Measurements from ENCODE around the gene MAK.
A peak's percentile ranks its signal among the peaks of the same experiment; 100 is the strongest.
"Not testable (repeated sequence)": the region's sequence is repeated elsewhere in the genome, so short reads cannot be mapped to it uniquely, and the experiment has no call there.

MAK gene

DNA sequence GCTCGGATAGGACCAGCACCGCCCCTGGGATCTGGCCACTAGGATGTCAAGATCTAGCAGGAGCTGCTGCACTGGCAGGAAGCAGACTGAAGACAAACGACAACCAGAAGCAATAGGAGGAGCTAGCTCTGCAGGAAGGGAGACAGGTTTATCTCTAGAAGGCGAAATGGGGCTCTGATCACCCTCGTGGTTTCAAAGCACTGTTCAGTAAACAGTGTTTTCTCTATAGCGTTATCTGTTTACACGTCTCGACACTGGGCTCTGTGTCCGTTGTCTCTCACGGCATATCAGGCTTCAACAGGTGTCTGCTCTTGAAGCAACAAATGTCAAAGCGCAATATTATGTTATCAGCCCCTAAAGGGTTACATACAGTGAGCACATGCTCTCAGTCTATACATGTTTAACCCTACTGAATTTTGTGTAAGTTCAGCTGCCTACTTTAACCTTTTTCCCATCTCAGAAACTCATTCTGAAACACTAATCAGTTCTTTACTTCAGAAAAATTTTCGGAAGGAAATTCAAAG, 66.9 kb downstream of the MAK start:
- DNase-seq = no peak

DNA sequence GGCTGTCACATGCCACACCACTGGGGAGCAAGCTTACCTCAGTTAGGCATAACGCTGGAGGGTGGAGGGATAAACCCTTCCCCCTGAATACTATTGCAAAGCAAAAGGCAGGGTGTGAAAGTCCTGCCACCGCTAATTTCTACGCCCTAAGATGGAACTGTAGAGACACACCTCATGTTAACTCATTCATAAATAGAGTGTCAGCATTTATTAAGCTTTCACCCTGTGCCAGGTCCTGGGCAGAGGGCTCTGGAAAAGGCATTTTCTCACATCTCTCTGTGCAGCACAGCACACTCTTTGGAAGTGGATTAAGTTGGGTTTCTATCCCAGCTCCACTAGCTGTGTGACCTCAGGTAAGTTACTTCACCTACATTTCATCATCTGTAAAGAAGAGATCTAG, 68.9 kb downstream of the MAK start:
- no peak for DNase-seq

DNA sequence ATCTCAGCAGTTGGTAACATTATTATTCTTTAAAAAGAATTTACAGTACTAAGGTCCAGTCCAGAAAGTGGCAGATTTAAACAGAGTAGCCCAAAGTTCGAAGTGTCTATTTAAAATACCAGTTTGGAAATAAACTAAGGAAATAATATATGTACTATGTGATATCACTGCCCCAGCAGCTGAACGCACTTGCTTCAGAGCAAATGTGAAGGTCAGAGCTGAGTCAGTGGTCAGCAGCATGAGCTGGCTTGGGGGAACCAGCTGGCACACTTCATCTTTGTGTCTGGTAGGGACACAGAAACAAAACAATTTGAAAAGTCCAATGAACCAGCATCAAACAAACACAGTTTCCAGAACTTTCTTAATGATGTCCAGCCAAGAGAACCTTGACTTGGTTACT, 75.3 kb downstream of the MAK start:
- DNase-seq = no peak

DNA sequence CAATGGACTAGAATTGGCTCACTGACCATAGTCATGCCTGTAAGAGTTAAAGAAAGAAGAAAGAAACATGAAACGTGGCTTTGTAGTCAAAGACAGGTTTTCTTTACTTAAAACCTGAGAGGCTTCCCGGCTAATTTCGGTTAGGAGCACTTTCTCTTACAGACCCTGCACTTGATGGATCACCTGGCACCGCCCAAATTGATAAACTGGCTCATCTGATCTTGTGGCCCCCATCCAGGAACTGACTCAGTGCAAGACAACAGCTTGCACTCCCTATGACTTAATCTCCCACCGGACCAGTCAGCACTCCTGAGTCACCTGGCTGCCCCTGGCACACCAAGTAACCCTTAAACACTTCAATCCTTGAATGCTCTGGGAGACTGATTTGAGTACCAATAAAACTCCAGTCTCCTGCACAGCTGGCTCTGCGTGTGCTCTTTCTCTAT, 78.4 kb downstream of the MAK start:
- peak; percentile 99 for DNase-seq

DNA sequence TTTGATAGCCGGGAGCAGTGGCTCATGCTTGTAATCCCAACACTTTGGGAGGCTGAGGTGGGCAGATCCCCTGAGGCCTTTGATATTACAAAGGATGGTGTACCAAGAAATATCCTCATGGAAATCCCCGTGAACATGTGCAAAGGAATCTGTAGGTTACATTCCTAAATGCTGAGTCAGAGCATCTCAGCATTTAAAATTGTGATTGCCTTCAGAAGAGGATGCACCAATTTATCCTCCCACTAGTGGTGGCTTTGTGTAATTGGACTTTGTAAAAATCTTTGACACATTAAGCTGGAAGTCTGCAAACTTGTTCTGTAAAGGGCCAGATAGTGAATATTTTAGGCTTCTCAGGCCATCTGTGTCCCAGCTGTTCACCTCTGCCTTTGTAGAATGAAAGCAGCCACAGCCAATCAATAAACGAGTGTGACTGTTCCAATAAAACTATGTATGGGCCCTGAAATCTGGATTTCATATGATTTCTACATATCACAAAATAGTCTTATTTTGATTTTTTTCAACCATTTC, 79.0 kb downstream of the MAK start:
- DNase-seq = peak; percentile 97

DNA sequence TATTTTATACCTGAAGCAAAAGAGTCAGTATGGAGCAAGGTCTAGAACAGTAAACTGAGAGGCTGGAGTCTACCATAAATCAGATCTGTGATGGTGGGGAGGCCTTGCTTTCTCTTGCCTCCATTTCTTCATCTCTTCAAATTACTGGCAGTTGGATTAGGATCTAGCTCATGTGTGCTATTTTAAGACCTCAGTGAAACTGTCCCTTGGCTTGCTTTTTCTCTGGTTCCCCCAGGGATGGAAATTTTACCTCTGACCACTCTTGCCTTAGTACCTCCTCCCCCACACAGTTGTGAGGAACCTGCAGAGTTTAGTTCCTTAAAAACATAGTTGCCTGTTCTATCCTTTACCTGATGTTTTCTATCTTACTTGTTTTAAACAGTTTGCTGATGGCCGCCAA, 82.3 kb downstream of the MAK start:
- no peak for DNase-seq

DNA sequence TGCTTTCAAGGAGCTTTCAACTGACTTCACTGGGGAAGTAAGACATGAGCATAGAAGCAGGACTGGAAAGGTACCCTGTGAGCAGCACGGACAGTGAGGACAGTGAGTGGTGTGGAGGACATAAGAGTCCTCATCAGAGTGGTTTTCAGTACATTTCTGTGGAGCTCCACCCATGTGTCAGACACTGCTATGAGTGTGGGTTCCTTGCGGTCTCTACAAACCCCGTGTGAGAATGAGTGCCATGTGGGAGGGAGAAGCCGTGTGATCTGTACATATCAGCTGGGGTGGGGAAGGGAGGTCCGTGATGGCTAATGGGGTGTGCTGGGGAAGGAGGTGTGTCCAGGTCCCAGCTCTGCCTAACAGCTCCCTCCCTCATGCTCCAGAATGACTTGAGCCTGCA, 86.6 kb downstream of the MAK start:
- peak; percentile 9 for DNase-seq

DNA sequence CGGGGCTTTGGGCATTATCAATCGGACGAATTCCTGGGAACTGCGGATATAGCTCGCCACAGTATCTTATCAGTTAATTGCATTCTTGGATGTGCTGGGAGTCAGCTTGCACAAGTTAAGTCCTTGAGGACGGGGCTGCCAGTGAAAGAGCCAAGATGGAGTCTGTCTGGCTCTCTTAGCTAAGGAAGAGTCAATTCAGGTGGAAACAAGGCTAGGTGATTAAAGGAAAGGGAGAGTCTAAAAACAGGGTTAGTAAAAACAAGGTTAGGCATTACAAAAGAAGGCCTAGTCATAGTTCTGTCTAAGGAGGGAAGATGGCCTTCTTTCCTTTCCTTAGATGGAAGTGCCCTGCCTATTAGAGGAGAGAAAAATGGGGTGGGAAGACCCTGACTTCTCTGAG, 87.8 kb downstream of the MAK start:
- not testable (repeated sequence) for DNase-seq

DNA sequence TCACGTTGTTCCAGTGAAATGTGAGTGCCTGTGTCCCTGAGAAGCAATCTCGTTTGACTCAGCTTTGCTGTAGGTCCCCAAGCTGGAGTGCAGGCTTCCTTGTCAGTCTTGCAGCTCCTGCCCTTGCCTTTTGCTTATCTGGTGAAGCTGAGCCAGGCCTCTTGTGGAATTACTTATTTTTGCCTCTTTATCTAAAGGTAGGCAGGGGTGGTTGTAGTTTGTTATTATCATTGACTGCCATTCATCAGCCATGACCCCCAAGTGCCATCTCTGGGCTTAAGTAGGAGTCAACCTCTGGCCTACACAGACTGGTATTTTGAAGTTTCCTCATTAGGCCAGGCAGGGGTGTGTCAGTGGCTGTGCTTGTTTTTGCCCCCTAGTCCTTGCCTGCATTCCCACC, 88.6 kb downstream of the MAK start:
- peak; percentile 8 for DNase-seq

DNA sequence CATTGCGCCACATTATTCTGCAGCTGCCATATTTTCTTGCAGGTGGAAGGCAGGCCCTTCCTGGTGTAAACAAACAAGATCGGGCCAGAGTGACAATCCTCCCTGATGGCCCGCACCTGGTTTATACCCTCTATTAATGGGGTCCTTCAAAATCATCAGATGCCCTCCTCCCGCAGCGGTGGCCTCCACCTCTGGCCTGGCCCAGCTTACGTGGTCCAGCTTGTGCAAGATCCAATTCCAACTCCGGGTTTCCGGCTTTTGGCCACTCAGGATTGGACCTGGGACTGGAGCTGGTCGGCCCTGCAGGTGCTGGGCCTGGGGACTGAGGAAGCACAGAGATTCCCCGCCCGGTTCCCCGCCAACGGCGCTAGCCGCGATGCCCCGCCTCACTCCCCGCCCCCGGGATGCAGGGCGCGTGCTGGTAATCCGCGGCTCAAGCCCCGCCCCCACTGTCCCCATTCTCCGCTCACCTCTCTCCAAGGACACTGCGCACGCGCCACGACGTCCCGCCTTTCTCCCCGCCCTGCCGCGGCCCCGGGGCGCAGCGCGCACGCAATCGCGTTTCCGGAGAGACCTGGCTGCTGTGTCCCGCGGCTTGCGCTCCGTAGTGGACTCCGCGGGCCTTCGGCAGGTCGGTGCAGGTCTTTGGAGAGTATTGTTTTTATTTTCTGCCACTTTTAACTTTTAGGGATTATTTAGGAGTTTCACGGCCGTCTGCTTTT, 90.9 kb downstream of the MAK start, which contains the start of gene TMEM14B:
Gene TMEM14B (plus strand): TSS at position 555 of the 722 bp plus-strand sequence. CDS start 1,441 bp downstream, outside the sequence.
- peak; percentile 94 for DNase-seq

DNA sequence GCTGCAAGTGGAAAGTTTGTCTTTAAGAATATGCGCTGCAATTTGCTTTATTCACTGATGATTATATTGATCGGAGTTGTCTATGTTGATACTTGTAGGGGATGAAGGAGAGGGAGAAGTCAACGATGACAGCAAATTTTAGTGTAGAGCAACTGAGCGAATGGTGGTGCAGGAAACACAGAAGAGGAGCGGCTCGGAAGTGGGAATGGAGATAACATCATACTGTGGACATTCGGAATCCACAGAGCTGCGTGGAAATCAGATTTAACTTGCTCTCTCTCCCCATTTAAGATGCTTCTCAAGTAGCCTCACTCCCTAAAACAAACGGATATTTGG, 91.5 kb downstream of the MAK start:
- DNase-seq = no peak

DNA sequence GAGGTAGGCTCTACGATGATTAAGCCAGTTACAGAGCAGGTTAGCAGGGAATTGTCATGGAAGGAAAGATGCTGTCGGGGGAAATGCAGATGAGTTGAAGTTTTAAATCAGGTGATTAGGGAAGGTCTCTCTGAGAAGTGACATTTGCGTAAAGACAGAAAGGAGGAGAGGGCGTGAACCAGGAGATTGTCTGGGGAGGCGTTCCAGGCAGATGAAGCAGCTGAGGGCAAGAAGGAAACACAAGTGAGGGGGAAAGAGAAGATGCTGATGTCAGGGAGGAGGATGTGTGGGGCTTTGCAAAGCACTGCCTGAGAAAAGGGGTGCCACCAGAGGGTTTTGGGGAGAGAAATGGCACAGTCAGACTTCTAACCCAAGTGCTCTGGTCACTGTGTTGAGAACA, 93.2 kb downstream of the MAK start:
- no peak for DNase-seq

DNA sequence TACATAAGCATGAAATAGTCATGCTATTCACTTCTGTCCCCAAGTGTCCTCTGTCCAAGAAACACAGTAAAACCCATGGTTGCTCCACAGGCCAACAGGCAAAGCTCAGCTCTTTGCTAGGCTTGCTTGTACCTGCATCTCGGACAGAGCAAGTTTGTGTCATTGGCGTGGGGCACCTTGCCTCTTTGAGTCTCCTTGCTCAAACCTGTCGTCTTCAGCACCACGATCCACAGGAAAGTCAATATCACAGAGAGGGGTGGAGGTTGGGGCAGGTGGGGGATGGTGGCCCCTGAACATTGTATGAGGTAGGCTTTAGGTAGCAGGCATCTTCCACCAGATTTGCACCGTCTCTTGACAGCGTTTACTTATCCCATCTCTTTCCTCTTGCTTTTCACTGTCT, 94.8 kb downstream of the MAK start:
- no peak for DNase-seq

DNA sequence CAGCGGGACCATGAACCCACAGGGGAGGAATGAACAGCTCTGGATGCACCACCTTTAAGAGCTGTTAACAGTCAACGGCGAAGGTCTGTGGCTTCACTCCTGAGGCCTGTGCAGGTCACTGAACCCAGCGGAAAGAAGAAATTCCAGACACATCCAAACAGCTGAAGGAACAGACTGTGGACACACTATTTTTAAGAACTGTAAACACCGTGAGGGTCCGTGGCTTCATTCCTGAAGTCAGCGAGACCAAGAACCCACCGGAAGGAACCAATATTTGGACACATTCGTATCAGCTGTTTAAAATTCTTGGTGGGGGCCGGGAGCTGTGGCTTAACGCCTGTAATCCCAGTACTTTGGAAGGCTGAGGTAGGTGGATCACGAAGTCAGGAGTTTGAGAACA, 96.1 kb downstream of the MAK start:
- DNase-seq = no peak

DNA sequence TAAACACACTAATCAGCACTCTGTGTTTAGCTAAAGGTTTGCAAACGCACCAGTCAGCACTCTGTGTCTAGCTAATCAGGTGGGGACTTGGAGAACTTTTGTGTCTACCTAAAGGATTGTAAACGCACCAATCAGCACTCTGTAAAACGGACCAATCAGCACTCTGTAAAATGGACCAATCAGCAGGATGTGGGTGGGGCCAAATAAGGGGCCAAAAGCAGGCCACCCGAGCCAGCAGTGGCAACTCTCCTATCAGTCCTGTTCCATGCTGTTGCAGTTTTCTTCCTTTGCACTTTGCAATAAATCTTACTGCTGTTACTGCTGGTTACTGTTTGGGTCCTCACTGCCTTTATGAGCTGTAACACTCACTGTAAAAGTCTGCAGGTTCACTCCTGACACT, 96.7 kb downstream of the MAK start:
- not testable (repeated sequence) for DNase-seq

DNA sequence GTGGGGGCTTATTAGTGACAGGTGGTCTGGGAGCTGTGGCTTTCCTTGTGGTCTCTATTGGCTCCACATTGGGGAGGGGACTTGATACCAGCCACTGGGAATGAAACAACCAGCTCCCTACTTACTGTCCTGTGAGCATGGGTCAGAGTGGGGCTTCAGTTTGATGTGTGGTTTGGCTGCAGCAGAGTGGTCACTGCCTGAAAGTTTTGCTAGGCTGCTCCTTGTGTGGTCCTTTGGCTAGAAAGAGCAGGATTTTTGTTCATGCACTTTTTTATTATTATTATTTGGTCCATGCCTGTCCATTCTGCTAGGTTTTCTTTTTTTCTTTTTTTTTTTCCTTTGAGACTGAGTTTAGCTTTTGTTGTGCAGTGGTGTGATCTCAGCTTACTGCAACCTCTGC, 98.3 kb downstream of the MAK start:
- no peak for DNase-seq

DNA sequence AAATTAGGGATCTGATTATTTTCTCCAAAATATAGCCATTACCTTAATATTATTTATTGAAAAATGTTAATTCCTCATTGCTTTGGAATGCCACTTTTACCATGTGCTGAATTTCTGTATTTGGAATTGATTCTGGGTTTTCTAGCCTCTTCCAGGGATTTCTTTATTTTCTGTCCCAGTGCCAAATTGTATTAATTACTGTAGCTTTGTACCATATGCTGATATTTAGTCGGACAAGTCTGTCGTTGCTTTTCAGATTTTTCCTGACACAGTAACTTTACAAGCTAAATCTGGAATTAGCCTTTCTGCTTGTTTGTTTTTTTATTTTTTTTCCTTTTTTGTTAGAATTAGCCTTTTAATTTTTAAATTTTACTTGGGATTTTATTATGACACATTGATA, 101.6 kb downstream of the MAK start:
- DNase-seq = no peak

DNA sequence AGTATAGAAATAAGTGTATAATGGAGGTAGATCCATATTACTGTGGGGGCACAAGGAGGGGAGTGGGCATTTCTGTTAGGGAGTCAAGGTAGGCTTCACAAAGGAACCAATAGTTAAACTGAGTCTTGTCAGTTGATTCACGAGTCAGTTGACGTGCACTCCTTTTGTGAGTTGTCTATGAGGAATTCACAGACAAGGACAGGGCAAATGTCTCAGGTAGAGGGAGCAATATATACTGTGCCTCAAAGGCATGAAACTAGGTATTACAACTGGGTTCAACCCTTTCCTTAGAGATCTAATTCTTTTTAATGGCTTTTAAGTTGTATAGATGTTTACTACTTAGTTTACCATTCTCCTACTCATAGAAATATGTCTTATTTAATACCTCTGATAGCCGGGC, 104.5 kb downstream of the MAK start:
- DNase-seq = no peak

DNA sequence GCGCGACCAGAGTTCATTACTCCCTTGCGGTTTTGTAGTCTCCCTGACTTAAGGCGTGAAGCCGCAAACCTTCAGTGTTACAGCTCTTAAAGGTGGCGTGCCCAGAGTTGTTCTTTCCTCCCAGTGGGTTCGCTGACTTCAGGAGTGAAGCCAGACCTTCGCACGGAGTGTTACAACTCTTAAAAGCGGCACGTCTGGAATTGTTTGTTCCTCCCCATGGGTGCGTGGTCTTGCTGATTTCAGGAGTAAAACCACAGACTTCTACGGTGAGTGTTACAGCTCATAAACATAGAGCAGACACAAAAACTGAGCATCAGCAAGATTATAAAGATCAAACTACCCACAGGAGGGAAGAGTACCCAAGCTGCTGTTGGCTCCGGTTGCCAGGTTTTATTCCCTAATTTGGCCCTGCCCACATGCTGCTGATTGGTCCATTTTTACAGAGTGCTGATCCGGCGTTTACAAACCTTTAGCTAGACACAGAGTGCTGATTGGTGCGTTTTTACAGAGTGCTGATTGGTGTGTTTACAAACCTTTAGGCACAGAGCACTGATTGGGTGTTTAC, 105.1 kb downstream of the MAK start:
- peak; percentile 34 for DNase-seq

DNA sequence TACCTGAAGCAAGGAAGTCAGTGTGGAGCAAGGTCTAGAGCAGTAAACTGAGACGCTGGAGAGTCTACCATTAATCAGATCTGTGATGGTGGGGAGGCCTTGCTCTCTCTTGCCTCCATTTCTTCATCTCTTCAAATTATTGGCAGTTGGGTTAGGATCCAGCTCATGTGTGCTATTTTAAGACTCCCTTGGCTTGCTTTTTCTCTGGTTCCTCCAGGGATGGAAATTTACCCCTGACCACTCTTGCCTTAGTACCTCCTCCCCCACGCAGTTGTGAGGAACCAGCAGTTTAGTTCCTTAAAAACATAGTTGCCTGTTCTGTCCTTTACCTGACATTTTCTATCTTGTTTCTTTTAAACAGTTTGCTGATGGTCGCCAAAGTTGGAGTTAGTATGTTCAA, 108.1 kb downstream of the MAK start:
- no peak for DNase-seq

DNA sequence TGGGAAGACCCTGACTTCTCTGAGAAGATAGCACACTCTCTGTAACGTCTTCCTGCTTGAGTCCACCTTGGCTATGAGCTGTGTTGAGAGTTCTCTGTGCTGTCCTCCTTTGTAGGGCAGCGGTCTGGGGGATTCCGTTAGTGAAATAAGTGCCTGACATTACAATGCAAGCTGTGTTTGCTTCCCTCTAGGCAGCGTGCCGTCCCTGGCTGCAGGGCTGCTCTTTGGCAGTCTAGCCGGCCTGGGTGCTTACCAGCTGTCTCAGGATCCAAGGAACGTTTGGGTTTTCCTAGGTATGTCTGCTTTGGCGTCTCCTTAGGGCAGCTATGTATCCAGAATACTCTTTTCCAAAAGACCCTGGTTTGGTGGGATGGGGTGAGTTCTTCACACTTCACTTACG, 112.6 kb downstream of the MAK start:
- no peak for DNase-seq

DNA sequence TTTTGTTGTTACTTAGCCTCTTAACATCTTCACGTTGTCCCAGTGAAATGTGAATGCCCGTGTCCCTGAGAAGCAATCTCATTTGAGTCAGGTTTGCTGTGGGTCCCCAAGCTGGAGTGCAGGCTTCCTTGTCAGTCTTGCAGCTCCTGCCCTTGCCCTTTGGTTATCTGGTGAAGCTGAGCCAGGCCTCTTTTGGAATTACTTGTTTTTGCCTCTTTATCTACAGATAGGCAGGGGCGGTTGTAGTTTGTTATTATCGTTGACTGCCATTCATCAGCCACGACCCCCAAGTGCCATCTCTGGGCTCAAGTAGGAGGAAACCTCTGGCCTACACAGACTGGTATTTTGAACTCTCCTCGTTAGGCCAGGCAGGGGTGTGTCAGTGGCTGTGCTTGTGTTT, 113.3 kb downstream of the MAK start:
- no peak for DNase-seq

DNA sequence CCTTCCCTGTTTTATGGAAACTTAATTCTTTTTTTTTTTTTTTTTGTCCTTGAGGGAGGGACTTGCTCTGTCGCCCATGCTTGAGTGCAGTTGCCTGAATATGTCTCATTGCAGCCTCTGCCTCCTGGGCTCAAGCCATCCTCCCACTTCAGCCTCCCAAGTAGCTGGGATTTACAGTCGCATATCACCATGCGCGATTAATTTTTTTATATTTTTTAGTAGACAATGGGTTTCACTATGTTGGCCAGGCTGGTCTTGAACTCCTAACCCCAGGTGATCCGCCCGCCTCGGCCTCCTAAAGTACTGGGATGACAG, 114.8 kb downstream of the MAK start:
- no peak for DNase-seq

DNA sequence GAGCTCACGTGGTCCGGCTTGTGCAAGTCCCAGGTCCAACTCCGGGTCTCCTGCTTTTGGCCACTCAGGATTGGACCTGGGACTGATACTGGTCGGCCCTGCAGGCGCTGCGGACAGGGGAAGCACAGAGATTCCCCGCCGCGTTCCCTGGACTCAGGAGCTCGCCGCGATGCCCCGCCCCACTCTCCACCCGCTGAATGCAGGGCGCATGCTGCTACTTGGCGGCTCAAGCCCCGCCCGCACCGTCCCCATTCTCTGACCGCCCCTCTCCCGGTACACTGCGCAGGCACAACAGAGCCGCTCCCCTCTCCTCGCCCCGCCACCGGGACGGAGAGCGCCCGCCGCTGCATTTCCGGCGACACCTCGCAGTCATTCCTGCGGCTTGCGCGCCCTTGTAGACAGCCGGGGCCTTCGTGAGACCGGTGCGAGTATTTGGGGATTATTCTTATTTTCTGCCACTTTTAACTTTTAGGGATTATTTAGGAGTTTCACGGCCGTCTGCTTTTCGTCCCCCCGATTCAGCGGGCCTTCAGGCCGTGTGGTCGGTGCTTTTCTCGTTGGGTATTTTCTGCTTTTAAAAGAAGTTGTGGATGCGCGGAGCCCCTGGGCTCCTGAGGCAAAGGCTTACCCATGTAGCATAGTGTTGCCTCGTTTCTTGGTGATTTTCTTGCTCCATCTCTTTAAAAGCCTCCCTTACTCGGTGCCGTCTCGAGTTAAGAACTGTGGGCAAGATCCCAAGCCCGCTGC, 115.3 kb downstream of the MAK start, which contains the start of gene TMEM14C:
Gene TMEM14C (plus strand): TSS at position 251 of the 747 bp plus-strand sequence. CDS start 1,544 bp downstream, outside the sequence.
- peak; percentile 98 for DNase-seq

Data from NCI-H226 (cell line).